ENCODE measurements around the gene TEP1. TPM values are rescaled to one million over a fixed set of nuclear protein-coding genes. Genes with fewer than 3 reads are reported as not detected.
A peak's percentile ranks its signal among the peaks of the same experiment; 100 is the strongest.
"Not testable (repeated sequence)": the region's sequence is repeated elsewhere in the genome, so short reads cannot be mapped to it uniquely, and the experiment has no call there.

The TEP1 gene
- total and polyA plus RNA-seq, 5 donors: 7.4 to 14.1 (median 12.8) TPM

- H3K9me3 ChIP-seq (ENCODE audit: control insufficient read depth, low read length); intact Hi-C loops (cut with DNase I); H3K4me1 ChIP-seq (ENCODE audit: control insufficient read depth, insufficient read depth, low read length); ATAC-seq; DNase-seq; H3K27ac ChIP-seq (ENCODE audit: low read length); H3K4me3 ChIP-seq (ENCODE audit: low read length); H3K27me3 ChIP-seq (ENCODE audit: control insufficient read depth, insufficient read depth): not testable (repeated sequence)
- WGBS: 57% methylated on average over 3 of the region's 3 CpGs
These were observed 54.8 kb downstream of the TEP1 start for GRCh38 chr14:20358474-20358873.

GRCh38 chr14:20356422-20356821 is 56.9 kb downstream of the TEP1 start:
- Histone ChIP-seq H3K9me3 (ENCODE audit: control insufficient read depth, low read length) (no peaks in the 10 kb centered on the region), H3K27ac (ENCODE audit: low read length) (no peak overlapping the region), H3K27me3 (ENCODE audit: control insufficient read depth, insufficient read depth) (no peaks in the 10 kb centered on the region), H3K4me1 (ENCODE audit: control insufficient read depth, insufficient read depth, low read length) (no peaks in the 10 kb centered on the region), H3K4me3 (ENCODE audit: low read length) (no peak overlapping the region)
- intact Hi-C loops (cut with DNase I): no loop called here
- no peak for DNase-seq
- WGBS: 89% methylated on average over 3 of the region's 3 CpGs
- no peak for ATAC-seq

DNA sequence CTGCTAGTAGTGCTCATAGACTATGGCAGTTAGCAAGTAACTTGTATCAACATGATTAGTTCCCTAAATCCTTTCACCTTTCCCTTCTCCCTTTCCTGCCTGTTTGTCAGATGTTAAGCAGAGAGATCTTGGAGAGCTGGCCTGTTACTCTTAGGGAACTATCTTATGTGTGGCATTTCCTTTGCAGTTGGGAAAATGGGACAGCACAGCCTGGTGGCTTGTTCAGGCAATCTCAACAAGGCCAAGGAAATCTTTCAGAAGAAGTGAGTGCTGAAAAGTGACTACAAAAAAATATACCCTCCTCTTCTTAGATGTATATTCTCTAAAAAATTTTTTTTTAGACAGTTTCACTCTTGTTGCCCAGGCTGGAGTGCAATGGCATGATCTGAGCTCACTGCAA is 62.4 kb downstream of the TEP1 start:
- intact Hi-C loops (cut with DNase I): no loop called here
- H3K4me3 ChIP-seq (ENCODE audit: low read length): no peak overlapping the region
- DNase-seq (no peak), ATAC-seq (no peak)
- H3K27ac ChIP-seq (ENCODE audit: low read length): no peak overlapping the region
- H3K4me1 ChIP-seq (ENCODE audit: control insufficient read depth, insufficient read depth, low read length): no peaks in the 10 kb centered on the region
- H3K9me3 ChIP-seq (ENCODE audit: control insufficient read depth, low read length): no peaks in the 10 kb centered on the region
- H3K27me3 ChIP-seq (ENCODE audit: control insufficient read depth, insufficient read depth): no peaks in the 10 kb centered on the region

DNA sequence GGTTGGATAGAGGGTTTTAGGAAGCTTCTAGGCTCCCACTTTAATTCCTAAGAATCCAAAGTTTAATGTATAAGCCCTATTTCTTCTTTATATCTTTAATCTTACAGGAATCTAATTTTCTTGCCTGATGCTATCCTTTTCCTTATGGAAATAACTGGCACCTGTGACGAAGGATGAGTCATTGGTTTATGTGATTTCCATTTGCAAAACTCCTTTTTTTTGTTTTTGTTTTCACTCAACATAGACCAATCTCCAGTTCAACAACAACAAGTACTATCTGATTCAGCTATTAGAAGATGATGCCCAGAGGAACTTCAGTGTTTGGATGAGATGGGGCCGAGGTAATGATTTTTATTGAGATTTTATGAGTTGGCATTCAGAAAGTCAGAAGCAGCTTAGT is 63.0 kb downstream of the TEP1 start:
- no peak for DNase-seq
- intact Hi-C loops (cut with DNase I): no loop called here
- no peaks in the 10 kb centered on the region for H3K4me1 ChIP-seq (ENCODE audit: control insufficient read depth, insufficient read depth, low read length)
- no peak for ATAC-seq
- no peak overlapping the region for H3K27ac ChIP-seq (ENCODE audit: low read length)
- H3K27me3 ChIP-seq (ENCODE audit: control insufficient read depth, insufficient read depth): no peaks in the 10 kb centered on the region
- H3K9me3 ChIP-seq (ENCODE audit: control insufficient read depth, low read length): no peaks in the 10 kb centered on the region
- H3K4me3 ChIP-seq (ENCODE audit: low read length): no peak overlapping the region
- WGBS: 90% methylated on average over 2 of the region's 2 CpGs

GRCh38 chr14:20347747-20348146 is 65.6 kb downstream of the TEP1 start:
- DNase-seq: no peak
- Histone ChIP-seq H3K27ac (ENCODE audit: low read length) (no peak overlapping the region), H3K4me3 (ENCODE audit: low read length) (no peak overlapping the region), H3K27me3 (ENCODE audit: control insufficient read depth, insufficient read depth) (no peaks in the 10 kb centered on the region), H3K9me3 (ENCODE audit: control insufficient read depth, low read length) (no peaks in the 10 kb centered on the region), H3K4me1 (ENCODE audit: control insufficient read depth, insufficient read depth, low read length) (no peaks in the 10 kb centered on the region)
- intact Hi-C loops (cut with DNase I): loop anchor here in 1 of 4 donors (10.0 kb wide), 2 partner anchors 107 to 257 kb away; partner anchors contain the start of genes APEX1 and OSGEP
- WGBS: 93% methylated on average over 3 of the region's 3 CpGs
- ATAC-seq: no peak

DNA sequence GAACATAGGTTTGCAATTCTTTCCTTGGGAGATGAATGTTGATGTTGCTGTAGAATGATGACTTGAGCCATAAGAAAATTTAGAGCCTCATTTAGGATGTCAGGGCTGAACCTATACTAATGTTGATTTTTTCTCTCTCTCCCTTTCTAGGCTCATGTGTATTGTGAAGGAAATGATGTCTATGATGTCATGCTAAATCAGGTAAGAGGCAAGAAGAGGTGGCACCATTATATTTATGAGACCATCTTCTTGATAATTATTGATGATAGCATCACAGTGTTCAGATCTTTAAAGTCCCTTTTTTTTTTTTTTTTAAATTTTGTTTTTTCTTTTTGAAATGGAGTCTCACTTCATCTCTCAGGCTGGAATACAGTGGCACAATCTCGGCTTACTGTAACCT is 66.6 kb downstream of the TEP1 start:
- DNase-seq (no peak), ATAC-seq (no peak)
- H3K27me3 ChIP-seq (ENCODE audit: control insufficient read depth, insufficient read depth): no peaks in the 10 kb centered on the region
- H3K4me3 ChIP-seq (ENCODE audit: low read length): no peak overlapping the region
- intact Hi-C loops (cut with DNase I): loop anchor here in 1 of 4 donors (10.0 kb wide), 2 partner anchors 108 to 258 kb away; partner anchors contain the start of genes APEX1 and OSGEP
- WGBS: 100% methylated on average over 1 of the region's 1 CpG
- no peak overlapping the region for H3K27ac ChIP-seq (ENCODE audit: low read length)
- H3K9me3 ChIP-seq (ENCODE audit: control insufficient read depth, low read length): no peaks in the 10 kb centered on the region
- no peaks in the 10 kb centered on the region for H3K4me1 ChIP-seq (ENCODE audit: control insufficient read depth, insufficient read depth, low read length)

GRCh38 chr14:20345366-20345765 is 67.9 kb downstream of the TEP1 start:
- no peak overlapping the region for H3K27ac ChIP-seq (ENCODE audit: low read length)
- no peaks in the 10 kb centered on the region for H3K9me3 ChIP-seq (ENCODE audit: control insufficient read depth, low read length)
- ATAC-seq (no peak), DNase-seq (no peak)
- H3K4me3 ChIP-seq (ENCODE audit: low read length): no peak overlapping the region
- intact Hi-C loops (cut with DNase I): loop anchor here in 1 of 4 donors (10.0 kb wide), 2 partner anchors 109 to 259 kb away; partner anchors contain the start of genes APEX1 and OSGEP
- H3K27me3 ChIP-seq (ENCODE audit: control insufficient read depth, insufficient read depth): no peaks in the 10 kb centered on the region
- 95% methylated on average over 1 of the region's 1 CpG for WGBS
- H3K4me1 ChIP-seq (ENCODE audit: control insufficient read depth, insufficient read depth, low read length): no peaks in the 10 kb centered on the region

DNA sequence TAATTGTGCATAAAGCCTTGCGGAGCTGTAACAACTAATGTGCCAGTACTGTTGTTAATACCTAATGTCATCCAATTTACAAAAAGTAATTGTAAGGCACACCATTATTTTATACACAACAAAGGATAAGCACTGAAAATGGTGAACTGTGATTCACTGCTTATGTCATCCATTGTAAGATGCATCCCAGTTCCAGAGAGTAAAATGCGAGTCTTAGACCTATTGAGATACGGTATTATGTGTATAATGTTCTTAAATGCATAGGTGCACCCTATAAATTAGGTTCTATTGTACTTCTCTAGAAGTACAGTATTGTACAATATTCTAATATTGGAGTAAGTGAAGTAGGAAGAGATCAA is 69.5 kb downstream of the TEP1 start:
- Histone ChIP-seq H3K27me3 (ENCODE audit: control insufficient read depth, insufficient read depth) (no peaks in the 10 kb centered on the region), H3K4me3 (ENCODE audit: low read length) (peak overlapping the region; percentile 48), H3K9me3 (ENCODE audit: control insufficient read depth, low read length) (no peaks in the 10 kb centered on the region), H3K4me1 (ENCODE audit: control insufficient read depth, insufficient read depth, low read length) (no peaks in the 10 kb centered on the region), H3K27ac (ENCODE audit: low read length) (peak overlapping the region; percentile 56)
- ATAC-seq: no peak
- under 1% methylated on average over 3 of the region's 3 CpGs for WGBS
- no peak for DNase-seq
- intact Hi-C loops (cut with DNase I): loop anchor here in 2 of 4 donors (5.0 to 10.0 kb wide), 4 partner anchors 111 to 338 kb away; partner anchors contain the start of genes RNASE4 (in 2 of the 2), APEX1 (in 1 of the 2) and OSGEP (in 1 of the 2)

DNA sequence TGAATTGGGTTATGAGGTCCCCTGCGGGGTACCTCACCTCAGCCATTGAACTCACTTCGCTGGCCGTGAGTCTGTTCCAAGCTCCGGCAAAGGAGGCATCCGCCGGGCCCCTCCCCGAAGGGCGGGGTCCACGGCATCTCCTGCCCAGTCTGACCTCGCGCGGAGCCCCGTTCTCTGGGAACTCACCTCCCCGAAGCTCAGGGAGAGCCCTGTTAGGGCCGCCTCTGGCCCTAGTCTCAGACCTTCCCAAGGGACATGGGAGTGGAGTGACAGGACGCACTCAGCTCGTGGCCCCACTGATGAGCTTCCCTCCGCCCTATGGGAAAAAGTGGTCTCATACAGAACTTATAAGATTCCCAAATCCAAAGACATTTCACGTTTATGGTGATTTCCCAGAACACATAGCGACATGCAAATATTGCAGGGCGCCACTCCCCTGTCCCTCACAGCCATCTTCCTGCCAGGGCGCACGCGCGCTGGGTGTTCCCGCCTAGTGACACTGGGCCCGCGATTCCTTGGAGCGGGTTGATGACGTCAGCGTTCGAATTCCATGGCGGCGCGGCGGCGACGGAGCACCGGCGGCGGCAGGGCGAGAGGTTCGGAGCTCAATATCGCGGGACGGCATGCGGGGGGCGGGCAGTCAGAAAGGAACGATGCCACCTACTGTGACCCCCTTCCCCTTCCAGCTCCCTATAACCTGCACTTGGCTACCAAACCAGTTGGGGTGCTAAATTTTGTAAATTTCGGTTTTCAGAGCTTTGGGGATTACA is 70.0 kb downstream of the TEP1 start, which contains the start of gene PARP2:
Gene PARP2 (plus strand): TSS at position 544 of the 770 bp plus-strand sequence. CDS start 7 bp downstream, at position 551.
- Histone ChIP-seq H3K9me3 (ENCODE audit: control insufficient read depth, low read length) (no peaks in the 10 kb centered on the region), H3K27me3 (ENCODE audit: control insufficient read depth, insufficient read depth) (no peaks in the 10 kb centered on the region), H3K4me3 (ENCODE audit: low read length) (peak within 1 kb of the TSS; percentile 99), H3K27ac (ENCODE audit: low read length) (peak within 1 kb of the TSS; percentile 79), H3K4me1 (ENCODE audit: control insufficient read depth, insufficient read depth, low read length) (no peaks in the 10 kb centered on the region)
- intact Hi-C loops (cut with DNase I): loop anchor here in 2 of 4 donors (5.0 to 10.0 kb wide), 4 partner anchors 112 to 339 kb away; partner anchors contain the start of genes RNASE4 (in 2 of the 2), APEX1 (in 1 of the 2) and OSGEP (in 1 of the 2)
- ATAC-seq (peak; percentile 99), DNase-seq (peak; percentile 98 to 99 (median 99))
- WGBS: under 1% methylated on average over 50 of the region's 50 CpGs

- intact Hi-C loops (cut with DNase I): loop anchor here in 2 of 4 donors (5.0 to 10.0 kb wide), 4 partner anchors 113 to 341 kb away; partner anchors contain the start of genes RNASE4 (in 2 of the 2), APEX1 (in 1 of the 2) and OSGEP (in 1 of the 2)
- ATAC-seq (no peak), DNase-seq (no peak)
- Histone ChIP-seq H3K27me3 (ENCODE audit: control insufficient read depth, insufficient read depth) (no peaks in the 10 kb centered on the region), H3K27ac (ENCODE audit: low read length) (no peak overlapping the region), H3K4me1 (ENCODE audit: control insufficient read depth, insufficient read depth, low read length) (no peaks in the 10 kb centered on the region), H3K4me3 (ENCODE audit: low read length) (no peak overlapping the region), H3K9me3 (ENCODE audit: control insufficient read depth, low read length) (no peaks in the 10 kb centered on the region)
- WGBS: 69% methylated on average over 2 of the region's 2 CpGs
These were observed 71.7 kb downstream of the TEP1 start for GRCh38 chr14:20341646-20342045.

DNA sequence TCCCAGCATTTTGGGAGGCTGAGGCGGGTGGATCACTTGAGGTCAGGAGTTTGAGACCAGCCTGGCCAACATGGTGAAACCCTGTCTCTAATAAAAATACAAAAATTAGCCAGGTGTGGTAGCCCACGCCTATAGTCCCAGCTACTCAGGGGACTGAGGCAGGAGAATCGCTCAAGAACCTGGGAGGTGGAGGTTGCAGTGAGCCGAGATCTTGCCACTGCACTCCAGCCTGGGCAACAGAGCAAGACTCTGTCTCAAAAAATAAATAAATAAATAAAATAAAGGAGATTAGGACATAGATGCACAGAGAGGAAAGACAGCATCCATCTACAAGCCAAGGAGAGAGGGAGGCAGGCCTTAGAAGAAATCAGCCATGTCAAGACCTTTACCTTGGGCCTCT is 72.3 kb downstream of the TEP1 start:
- not testable (repeated sequence) for H3K27me3 ChIP-seq (ENCODE audit: control insufficient read depth, insufficient read depth); H3K4me3 ChIP-seq (ENCODE audit: low read length); ATAC-seq; H3K9me3 ChIP-seq (ENCODE audit: control insufficient read depth, low read length); H3K4me1 ChIP-seq (ENCODE audit: control insufficient read depth, insufficient read depth, low read length); H3K27ac ChIP-seq (ENCODE audit: low read length); DNase-seq
- 96% methylated on average over 4 of the region's 4 CpGs for WGBS
- intact Hi-C loops (cut with DNase I): loop anchor here in 2 of 4 donors (5.0 to 10.0 kb wide), 4 partner anchors 114 to 341 kb away; partner anchors contain the start of genes RNASE4 (in 2 of the 2), APEX1 (in 1 of the 2) and OSGEP (in 1 of the 2)

Data from right cardiac atrium (tissue), 5 donors.